GF-D8 (cell line): ENCODE results near the gene CTU2.

Experiments used
- DNase-seq: peaks from one replicate; lab custom pipeline; 2025; lab: John Stamatoyannopoulos, UW

Gene CTU2

DNA sequence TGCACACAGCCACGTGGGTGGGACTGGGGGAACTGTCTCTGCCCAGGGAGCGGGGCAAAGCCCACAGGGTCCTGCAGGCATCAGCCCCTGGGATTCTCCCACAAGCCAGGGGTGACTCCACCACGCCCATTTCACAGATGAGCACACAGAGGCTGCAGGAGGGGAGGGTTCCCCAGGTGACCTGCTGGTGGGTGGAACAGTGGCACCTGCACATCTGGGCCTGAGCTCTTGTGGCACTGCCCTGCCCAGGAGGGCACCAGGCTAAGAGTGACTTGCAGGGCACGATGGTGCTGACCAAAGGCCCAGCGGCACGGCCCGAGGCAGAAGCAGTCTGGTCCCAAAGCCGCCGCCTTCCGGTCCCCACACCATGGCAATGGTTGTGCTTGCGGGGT lies 54.8 kb downstream of the CTU2 start:
- no peak for DNase-seq

DNA sequence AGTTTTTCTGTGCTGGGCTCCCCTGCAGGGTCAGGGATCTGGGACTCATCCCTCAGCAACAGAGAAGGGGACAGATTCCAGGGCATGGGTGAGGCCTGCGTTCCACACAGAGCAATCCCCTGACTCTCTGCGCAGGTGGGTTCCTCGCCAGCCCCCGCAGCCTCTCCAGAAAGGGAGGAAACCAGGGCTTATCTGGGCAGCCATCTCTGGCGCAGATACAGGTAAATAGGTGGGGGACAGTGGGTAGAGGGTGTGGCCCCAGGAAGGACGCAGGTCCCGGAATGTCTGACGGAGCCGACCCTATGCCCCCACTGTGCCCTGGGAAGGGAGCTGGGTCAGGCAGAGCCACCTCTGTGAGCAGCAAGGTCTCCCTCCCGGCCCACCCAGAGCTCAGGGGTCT lies 55.5 kb downstream of the CTU2 start:
- DNase-seq, result no peak

DNA sequence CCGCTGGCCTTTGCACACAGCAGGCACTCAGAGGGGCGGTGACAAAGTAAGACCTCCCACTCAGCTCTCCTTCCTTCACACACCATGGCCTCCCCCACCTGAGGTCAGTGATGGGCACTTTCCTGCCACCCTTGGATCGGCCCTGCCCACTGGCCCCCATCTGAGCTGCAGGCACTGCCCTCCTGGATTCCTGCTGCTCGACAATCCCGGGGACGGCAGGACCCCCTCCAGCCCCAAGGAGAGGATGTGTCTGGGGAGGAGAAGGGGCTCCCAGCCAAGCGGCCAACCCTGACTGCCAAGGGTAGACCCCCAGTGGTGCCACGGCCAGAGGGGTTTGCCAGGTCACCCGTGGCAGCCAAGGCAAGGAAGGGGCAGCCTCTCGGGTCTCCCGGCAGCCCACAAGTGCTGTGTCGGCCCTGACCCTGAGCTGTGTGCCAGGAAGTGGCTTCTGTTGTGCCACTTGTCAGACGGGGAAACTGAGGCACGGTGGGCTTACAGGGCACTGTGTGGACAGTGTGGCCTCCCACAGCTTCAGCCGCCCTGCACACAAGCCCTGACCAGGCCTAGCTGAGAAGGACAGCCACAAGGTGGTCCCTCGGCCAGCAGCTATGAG lies 56.1 kb downstream of the CTU2 start:
- no peak for DNase-seq

DNA sequence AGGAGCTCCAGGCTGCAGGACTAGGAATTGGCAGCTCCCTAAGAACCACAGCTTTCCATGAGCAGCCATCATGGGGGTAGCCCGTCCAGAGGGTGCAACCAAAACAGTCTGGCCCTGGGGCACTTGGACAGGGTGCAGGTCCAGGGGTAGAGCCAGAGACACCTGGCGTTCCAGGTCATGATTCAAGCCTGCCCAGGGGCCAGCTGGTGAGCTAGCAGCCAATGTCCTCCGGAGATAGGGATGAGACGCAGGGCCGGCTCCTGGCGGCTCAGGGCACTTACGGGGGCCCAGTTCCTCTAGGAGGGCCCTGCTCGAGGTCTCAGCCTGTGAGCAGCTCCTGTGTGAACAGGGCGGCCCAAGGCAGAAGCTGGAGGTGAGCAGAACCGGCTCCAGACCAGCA lies 56.6 kb downstream of the CTU2 start:
- no peak for DNase-seq

DNA sequence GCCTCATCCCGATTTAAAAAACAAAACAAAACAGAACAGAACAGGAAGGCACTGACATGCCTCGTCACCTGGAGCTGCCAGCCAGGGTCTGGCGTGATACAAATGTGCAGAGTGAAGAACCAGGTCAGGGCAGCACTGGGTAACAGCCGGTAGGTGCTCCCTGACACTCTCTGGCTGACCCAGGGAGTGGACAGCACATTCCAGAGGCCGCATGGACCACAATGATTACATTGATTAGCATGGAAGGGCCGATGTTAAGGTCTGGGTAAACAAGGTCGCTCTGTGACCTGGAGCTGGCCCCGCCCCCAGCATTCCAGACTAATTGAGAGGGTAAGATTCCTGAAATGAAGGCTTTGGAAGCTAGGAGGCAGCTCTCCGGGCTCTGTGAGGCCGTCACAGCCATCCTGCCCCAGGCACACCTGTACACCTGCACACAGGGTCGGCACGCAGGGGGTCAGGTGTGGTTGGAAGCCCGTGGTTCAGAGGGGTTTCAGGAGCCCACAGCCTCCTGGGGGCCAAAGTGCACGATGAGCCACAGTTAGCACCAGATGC lies 57.3 kb downstream of the CTU2 start:
- DNase-seq, result no peak

DNA sequence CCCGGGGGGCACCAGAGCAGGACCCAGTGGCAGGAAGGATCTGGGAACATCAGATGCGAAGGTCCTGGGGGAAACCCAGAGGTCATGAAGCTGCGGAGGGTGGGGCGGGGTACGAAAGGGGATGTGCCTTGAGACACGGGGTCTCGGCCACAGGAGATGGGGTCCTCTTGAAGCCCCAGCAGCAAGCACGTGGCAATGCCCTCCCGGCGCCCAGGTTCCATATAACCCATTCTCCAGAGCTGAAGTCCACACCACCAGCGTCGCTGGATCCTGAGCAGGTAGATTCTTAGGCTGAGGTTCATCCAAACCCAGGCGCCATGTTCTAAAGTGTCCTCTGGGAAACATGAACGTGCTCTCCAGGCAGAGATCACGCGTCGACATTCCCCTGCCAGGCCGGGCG lies 57.8 kb downstream of the CTU2 start:
- DNase-seq, result no peak

DNA sequence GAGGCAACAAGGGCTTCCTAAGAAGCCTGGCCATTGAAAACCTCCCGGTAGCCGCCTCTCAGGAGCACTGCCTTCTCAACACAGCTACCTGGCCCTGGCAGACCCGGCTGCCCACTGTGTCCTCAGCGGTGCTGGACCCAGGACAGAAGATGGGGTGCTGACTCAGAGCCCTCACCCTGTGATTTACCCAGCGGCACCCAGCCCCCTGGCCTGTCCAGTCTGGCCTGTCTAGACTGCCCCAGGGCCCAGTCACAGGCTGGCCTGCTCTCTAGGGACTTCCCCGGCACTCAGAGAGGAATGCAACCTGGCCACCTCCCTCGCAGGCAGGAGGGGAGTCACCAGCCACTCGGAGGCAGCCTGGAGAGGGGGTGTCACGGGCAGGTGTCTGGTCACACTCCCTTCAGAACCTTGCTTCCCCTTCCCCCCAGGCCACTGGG lies 58.6 kb downstream of the CTU2 start:
- DNase-seq, result no peak
